A549 (cell line): ENCODE data around the gene ANKRD11. TPM values are rescaled to one million over a fixed set of nuclear protein-coding genes. Genes with fewer than 3 reads are reported as not detected.
A peak's percentile ranks its signal among the peaks of the same experiment; 100 is the strongest.

Source experiments
- ATAC-seq, 2 experiments: fragments of 200-7000 bp in 1 of 2; fragments of >200 bp in 1 of 2; cut with Nextera tagmentation in 1 of 2; cut with Tn5 transposase in 1 of 2; 3 replicates each; pipeline versions ENCODE4 v1.8.0 to v1.9.1; 2018 to 2020; ENCODE audit warnings: mild to moderate bottlenecking in 1 of 2, moderate library complexity in 1 of 2
- CTCF ChIA-PET: fragments of 300-600 bp; sonication (Branson Sonifier 250); formaldehyde crosslinking; extraction: SDS; loops from one replicate; lab custom pipeline; 2021; ENCODE audit warnings: antibody characterized with exemption, inconsistent platforms; lab: Yijun Ruan, JAX
- POLR2A ChIA-PET: fragments of 350-600 bp; formaldehyde crosslinking; extraction: SDS; loops from one replicate; lab custom pipeline; 2021; ENCODE audit warnings: antibody characterized with exemption, inconsistent platforms; lab: Yijun Ruan, JAX
- DNase-seq, 2 experiments: peaks; one replicate each; pipeline versions ENCODE4 v3.0.0 to v3.0.0-alpha.2; 2011 to 2016; ENCODE audit warnings: low read depth in 1 of 2, low spot score in 1 of 2
- FAIRE-seq: peaks from 2 replicates; lab custom pipeline; 2011; peaks lifted over from hg19 to GRCh38; lab: Jason Lieb, UNC
- H3K27ac ChIP-seq, 2 experiments: fragments of >200 bp; sonication (Bioruptor Twin); formaldehyde crosslinking; 3 replicates each; pipeline ENCODE4 v1.5.1; 2016 to 2017
- H3K4me1 ChIP-seq: fragments of >200 bp; sonication (Bioruptor Twin); formaldehyde crosslinking; 3 replicates; pipeline ENCODE4 v1.6.1; 2016
- H3K4me2 ChIP-seq: fragments of >200 bp; sonication (Bioruptor Twin); formaldehyde crosslinking; 3 replicates; pipeline ENCODE4 v1.6.1; 2016
- H3K4me3 ChIP-seq: fragments of >200 bp; sonication (Bioruptor Twin); formaldehyde crosslinking; 3 replicates; pipeline ENCODE4 v1.5.1; 2016
- H3K9me3 ChIP-seq: fragments of >200 bp; sonication (Bioruptor Twin); formaldehyde crosslinking; 3 replicates; pipeline ENCODE4 v1.6.1; 2016
- CEBPB ChIP-seq, 2 experiments: fragments of >200 bp in 1 of 2; sonication (Bioruptor Twin) in 1 of 2; formaldehyde crosslinking in 1 of 2; IDR thresholded peaks; 2 replicates each; pipeline ENCODE4 v1.6.1; 2012 to 2016
- FOSB ChIP-seq: fragments of 250-450 bp; sonication (Bioruptor Pico); IDR thresholded peaks from 2 replicates; pipeline ENCODE4 v1.5.0; 2020; ENCODE audit warnings: mild to moderate bottlenecking, moderate library complexity
- FOSL2 ChIP-seq, 2 experiments: fragments of 450-650 bp in 1 of 2; fragments of >200 bp in 1 of 2; sonication (Bioruptor Twin) in 1 of 2; formaldehyde crosslinking; IDR thresholded peaks; 2 replicates each; pipeline versions ENCODE4 v1.5.0 to v1.6.1; 2016 to 2020; ENCODE audit warnings: mild to moderate bottlenecking in 1 of 2, moderate library complexity in 1 of 2
- FOXS1 ChIP-seq: fragments of 250-450 bp; sonication (Bioruptor Pico); IDR thresholded peaks from 2 replicates; pipeline ENCODE4 v1.5.0; 2020; ENCODE audit warnings: mild to moderate bottlenecking, moderate library complexity
- JUNB ChIP-seq: fragments of >200 bp; sonication (Bioruptor Twin); formaldehyde crosslinking; IDR thresholded peaks from 2 replicates; pipeline ENCODE4 v1.6.1; 2016
- MAFK ChIP-seq: fragments of 450-650 bp; IDR thresholded peaks from 2 replicates; pipeline ENCODE4 v1.6.1; 2014; ENCODE audit not compliant: partially characterized antibody
- MAZ ChIP-seq: fragments of 150-350 bp; IDR thresholded peaks from 2 replicates; pipeline ENCODE4 v1.6.1; 2014; ENCODE audit warnings: antibody characterized with exemption, low read depth, low read length, borderline replicate concordance
- MYC ChIP-seq: IDR thresholded peaks from 2 replicates; pipeline ENCODE4 v1.6.1; 2012; ENCODE audit warnings: mild to moderate bottlenecking, inconsistent platforms, low read length, improper control_type of control experiment, borderline replicate concordance
- NFE2L2 ChIP-seq: fragments of 150-350 bp; conservative IDR thresholded peaks from 2 replicates; pipeline ENCODE4 v1.6.1; 2014; ENCODE audit warnings: low read length
- NPAS2 ChIP-seq: fragments of 250-450 bp; sonication (Bioruptor Pico); IDR thresholded peaks from 2 replicates; pipeline ENCODE4 v1.8.0; 2022; ENCODE audit warnings: mild to moderate bottlenecking, moderate library complexity, borderline replicate concordance
- NR3C1 ChIP-seq: fragments of >200 bp; sonication (Bioruptor Twin); formaldehyde crosslinking; IDR thresholded peaks from 3 replicates; pipeline ENCODE4 v1.6.1; 2017
- POLR2A ChIP-seq: IDR thresholded peaks from 2 replicates; pipeline ENCODE4 v1.6.1; 2012; ENCODE audit warnings: mild to moderate bottlenecking, low read length
- RAD21 ChIP-seq, 2 experiments: fragments of >200 bp in 1 of 2; sonication (Bioruptor Twin) in 1 of 2; formaldehyde crosslinking in 1 of 2; IDR thresholded peaks in 1 of 2; conservative IDR thresholded peaks in 1 of 2; 2 replicates in 1 of 2; 3 replicates in 1 of 2; pipeline ENCODE4 v1.6.1; 2012 to 2018; ENCODE audit warnings: inconsistent platforms in 1 of 2
- RARB ChIP-seq: fragments of 250-450 bp; sonication (Bioruptor Pico); IDR thresholded peaks from 2 replicates; pipeline ENCODE4 v1.8.0; 2021; ENCODE audit warnings: mild to moderate bottlenecking, moderate library complexity
- RCOR1 ChIP-seq: fragments of 150-350 bp; IDR thresholded peaks from 2 replicates; pipeline ENCODE4 v1.6.1; 2014; ENCODE audit warnings: antibody characterized with exemption, low read length, low read depth
- RFX5 ChIP-seq: fragments of 450-650 bp; IDR thresholded peaks from 2 replicates; pipeline ENCODE4 v1.7.1; 2014; ENCODE audit warnings: antibody characterized with exemption, mild to moderate bottlenecking, moderate library complexity
- ZFP36 ChIP-seq: fragments of 450-650 bp; IDR thresholded peaks from 2 replicates; pipeline ENCODE4 v1.6.1; 2014; ENCODE audit warnings: borderline replicate concordance; ENCODE audit not compliant: partially characterized antibody
- ZNF302 ChIP-seq: fragments of 250-450 bp; sonication (Bioruptor Pico); IDR thresholded peaks from 2 replicates; pipeline ENCODE4 v1.9.0; 2021; ENCODE audit warnings: inconsistent platforms, mild to moderate bottlenecking, moderate library complexity
- WGBS: methylation state at CpG from one replicate; pipeline ENCODE4 v1.1.6; 2017; ENCODE audit errors: missing lambda C conversion rate; 5-methylcytosine and 5-hydroxymethylcytosine counted together
- polyA plus RNA-seq, 4 experiments: library from polyadenylated mRNA; depleted of rRNA in 3 of 4; stranded (reverse); fragments of >200 nt; fragmentation: RNase III in 1 of 4; extraction: RNeasy Plus Mini Kit Qiagen cat#74134 plus additional on column Dnase treatment in 1 of 4; gene quantifications; 2 replicates in 3 of 4; 3 replicates in 1 of 4; pipeline ENCODE4 v1.2.3, GENCODE V29; 2011 to 2017
- TF ChIP-seq, protein P1 (sequence below): fragments of 200-600 bp; sonication (generic); IDR thresholded peaks from 2 replicates; pipeline ENCODE4 v1.6.1; 2016; ENCODE audit warnings: antibody characterized with exemption, mild to moderate bottlenecking, moderate library complexity
- TF ChIP-seq, protein P2 (sequence below): fragments of 150-350 bp; IDR thresholded peaks from 2 replicates; pipeline ENCODE4 v1.6.1; 2014; ENCODE audit warnings: low read depth, mild to moderate bottlenecking, low read length
- TF ChIP-seq, protein P3 (sequence below): IDR thresholded peaks from 2 replicates; pipeline ENCODE4 v1.6.1; 2012

Gene ANKRD11
- polyA plus RNA-seq, 2 of the 4 experiments (the other 2 are of a cell fraction): 53.6 to 54.9 TPM

DNA sequence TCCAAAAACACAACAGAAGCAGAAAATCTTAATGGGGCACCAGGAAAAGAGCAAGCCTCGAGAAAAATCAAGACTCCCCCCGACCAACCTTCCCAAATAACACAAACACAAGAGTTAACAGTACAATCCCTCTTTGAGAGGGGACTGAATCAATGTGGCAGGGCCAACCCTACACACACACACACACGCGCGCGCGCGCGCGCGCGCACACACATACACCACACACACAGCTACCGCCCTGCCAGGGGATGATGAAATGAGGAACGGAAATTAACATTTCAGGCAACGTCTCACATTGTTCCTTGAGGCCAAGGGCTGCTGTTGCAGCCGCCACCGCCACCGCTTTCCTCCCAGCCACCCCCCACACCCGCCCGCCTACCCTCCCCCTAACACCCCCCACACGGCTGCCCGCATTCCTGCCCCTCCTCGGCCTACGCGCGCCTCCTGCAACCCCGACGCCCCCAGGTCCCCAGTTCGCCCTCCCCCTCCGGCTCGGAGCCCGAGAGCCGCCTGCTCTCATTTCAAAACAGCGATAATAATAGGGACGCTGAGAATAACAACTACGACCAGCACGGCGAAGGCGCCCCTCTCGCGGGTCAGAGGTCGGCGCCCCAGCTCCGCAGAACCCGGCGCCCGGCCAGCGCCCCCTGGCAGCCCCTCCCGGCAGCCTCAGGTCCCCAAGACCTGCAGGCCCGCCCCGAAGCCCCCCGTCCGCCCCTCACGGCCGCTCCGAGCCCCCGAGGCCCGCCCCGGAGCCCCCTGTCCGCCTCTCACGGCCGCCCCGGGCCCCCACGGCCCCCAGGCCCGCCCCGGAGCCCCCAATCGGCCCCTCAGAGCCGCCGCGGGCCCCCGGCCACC, 1.1 kb downstream of the ANKRD11 start (continued):
- TF ChIP-seq, protein P1, sequence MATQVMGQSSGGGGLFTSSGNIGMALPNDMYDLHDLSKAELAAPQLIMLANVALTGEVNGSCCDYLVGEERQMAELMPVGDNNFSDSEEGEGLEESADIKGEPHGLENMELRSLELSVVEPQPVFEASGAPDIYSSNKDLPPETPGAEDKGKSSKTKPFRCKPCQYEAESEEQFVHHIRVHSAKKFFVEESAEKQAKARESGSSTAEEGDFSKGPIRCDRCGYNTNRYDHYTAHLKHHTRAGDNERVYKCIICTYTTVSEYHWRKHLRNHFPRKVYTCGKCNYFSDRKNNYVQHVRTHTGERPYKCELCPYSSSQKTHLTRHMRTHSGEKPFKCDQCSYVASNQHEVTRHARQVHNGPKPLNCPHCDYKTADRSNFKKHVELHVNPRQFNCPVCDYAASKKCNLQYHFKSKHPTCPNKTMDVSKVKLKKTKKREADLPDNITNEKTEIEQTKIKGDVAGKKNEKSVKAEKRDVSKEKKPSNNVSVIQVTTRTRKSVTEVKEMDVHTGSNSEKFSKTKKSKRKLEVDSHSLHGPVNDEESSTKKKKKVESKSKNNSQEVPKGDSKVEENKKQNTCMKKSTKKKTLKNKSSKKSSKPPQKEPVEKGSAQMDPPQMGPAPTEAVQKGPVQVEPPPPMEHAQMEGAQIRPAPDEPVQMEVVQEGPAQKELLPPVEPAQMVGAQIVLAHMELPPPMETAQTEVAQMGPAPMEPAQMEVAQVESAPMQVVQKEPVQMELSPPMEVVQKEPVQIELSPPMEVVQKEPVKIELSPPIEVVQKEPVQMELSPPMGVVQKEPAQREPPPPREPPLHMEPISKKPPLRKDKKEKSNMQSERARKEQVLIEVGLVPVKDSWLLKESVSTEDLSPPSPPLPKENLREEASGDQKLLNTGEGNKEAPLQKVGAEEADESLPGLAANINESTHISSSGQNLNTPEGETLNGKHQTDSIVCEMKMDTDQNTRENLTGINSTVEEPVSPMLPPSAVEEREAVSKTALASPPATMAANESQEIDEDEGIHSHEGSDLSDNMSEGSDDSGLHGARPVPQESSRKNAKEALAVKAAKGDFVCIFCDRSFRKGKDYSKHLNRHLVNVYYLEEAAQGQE: no peak
- TF ChIP-seq FOSB (CRISPR knock-in tag): no peak
- no peak for TF ChIP-seq ZNF302 (CRISPR knock-in tag)
- TF ChIP-seq MAZ: no peak
- no peak for TF ChIP-seq JUNB
- no peak for TF ChIP-seq NPAS2
- no peak for TF ChIP-seq ZFP36
- no peak for TF ChIP-seq FOSL2 (IDR thresholded peaks at IDR 0.05)
- TF ChIP-seq FOSL2 (CRISPR knock-in tag; IDR thresholded peaks at IDR 0.05): no peak
- peak; percentile 8 to 37; a peak in 1 of 5 replicates for TF ChIP-seq RAD21 (conservative IDR thresholded peaks at IDR 0.05 in 1 of 2, IDR thresholded peaks at IDR 0.05 in 1 of 2)
- TF ChIP-seq RARB (CRISPR knock-in tag): no peak
- no peak for TF ChIP-seq RFX5
- no peak for TF ChIP-seq RCOR1
- no peak for TF ChIP-seq MAFK
- no peak for TF ChIP-seq POLR2A
- TF ChIP-seq, protein P2, sequence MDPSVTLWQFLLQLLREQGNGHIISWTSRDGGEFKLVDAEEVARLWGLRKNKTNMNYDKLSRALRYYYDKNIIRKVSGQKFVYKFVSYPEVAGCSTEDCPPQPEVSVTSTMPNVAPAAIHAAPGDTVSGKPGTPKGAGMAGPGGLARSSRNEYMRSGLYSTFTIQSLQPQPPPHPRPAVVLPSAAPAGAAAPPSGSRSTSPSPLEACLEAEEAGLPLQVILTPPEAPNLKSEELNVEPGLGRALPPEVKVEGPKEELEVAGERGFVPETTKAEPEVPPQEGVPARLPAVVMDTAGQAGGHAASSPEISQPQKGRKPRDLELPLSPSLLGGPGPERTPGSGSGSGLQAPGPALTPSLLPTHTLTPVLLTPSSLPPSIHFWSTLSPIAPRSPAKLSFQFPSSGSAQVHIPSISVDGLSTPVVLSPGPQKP: no peak
- TF ChIP-seq, protein P3, sequence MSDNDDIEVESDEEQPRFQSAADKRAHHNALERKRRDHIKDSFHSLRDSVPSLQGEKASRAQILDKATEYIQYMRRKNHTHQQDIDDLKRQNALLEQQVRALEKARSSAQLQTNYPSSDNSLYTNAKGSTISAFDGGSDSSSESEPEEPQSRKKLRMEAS: peak; percentile 67; the same call in 1 of the 2 replicates
- peak; percentile 80; the same call in 1 of the 2 replicates for TF ChIP-seq MYC
- TF ChIP-seq FOXS1: no peak
- TF ChIP-seq CEBPB (IDR thresholded peaks at IDR 0.05): peak; percentile 49 to 74; a peak in 3 of 4 replicates
- no peak for TF ChIP-seq NFE2L2

DNA sequence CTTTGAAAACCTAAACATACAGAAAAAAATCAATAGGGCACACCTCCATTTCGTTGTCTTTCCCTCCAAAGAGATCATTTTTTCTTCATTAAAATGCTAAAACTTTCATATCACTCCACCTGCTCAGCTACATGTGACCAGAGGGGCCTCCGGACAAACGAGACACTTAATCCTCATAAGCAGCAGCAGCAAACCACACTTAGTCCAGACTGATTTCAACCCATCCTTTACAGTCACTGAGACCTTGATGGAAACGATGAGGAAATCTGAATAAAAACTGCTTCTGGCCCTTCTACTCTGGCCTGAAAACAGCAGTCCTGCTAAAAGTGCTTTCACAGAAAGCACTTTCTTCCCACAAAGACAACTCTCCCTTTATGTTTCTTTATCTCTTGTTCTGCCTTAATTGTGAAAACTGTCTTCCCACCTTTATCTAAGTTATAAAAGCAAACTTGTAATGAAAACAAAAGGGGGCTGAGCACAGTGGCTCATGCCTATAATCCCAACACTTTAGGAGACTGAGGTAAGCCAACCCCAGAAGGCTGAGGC, 4.6 kb downstream of the ANKRD11 start:
- H3K9me3 ChIP-seq: no peaks in the 10 kb centered on the region
- peaks cover 67% of the 10 kb centered on the region; the same call in 2 of the 3 replicates for H3K4me1 ChIP-seq
- no peak for DNase-seq
- TF ChIP-seq NR3C1: no peak
- POLR2A ChIA-PET: no interaction called here
- WGBS: 77% methylated on average over 4 of the region's 4 CpGs
- FAIRE-seq: no peak
- H3K4me2 ChIP-seq: peak overlapping the region; percentile 5; the same call in 1 of the 3 replicates
- CTCF ChIA-PET: no interaction called here
- H3K4me3 ChIP-seq: no peak overlapping the region
- no peak overlapping the region for H3K27ac ChIP-seq
- ATAC-seq: no peak
